HG03521 (cell line): ENCODE data around the gene NFAM1.
A peak's percentile ranks its signal among the peaks of the same experiment; 100 is the strongest.

Experiments used
- ATAC-seq: cut with Tn5 transposase; IDR thresholded peaks from one replicate; pipeline ENCODE4 v1.9.1; 2021; ENCODE audit warnings: mild to moderate bottlenecking, moderate library complexity; ENCODE audit not compliant: unreplicated experiment

NFAM1 gene

GRCh38 chr22:42384506-42384905 is 47.7 kb downstream of the NFAM1 start:
- no peak for ATAC-seq

GRCh38 chr22:42383851-42384417 is 48.3 kb downstream of the NFAM1 start:
- ATAC-seq: no peak

GRCh38 chr22:42383287-42383686 is 48.9 kb downstream of the NFAM1 start:
- no peak for ATAC-seq

GRCh38 chr22:42380769-42381551 is 51.2 kb downstream of the NFAM1 start:
- ATAC-seq: no peak

GRCh38 chr22:42379966-42380537 is 52.2 kb downstream of the NFAM1 start:
- ATAC-seq: no peak

- ATAC-seq: no peak
These were observed 55.3 kb downstream of the NFAM1 start for GRCh38 chr22:42376711-42377554.

- ATAC-seq: no peak
These were observed 56.2 kb downstream of the NFAM1 start for GRCh38 chr22:42375982-42376381.

GRCh38 chr22:42372976-42373375 is 59.2 kb downstream of the NFAM1 start:
- no peak for ATAC-seq

GRCh38 chr22:42371501-42371900 is 60.7 kb downstream of the NFAM1 start:
- ATAC-seq: no peak

GRCh38 chr22:42371099-42371498 is 61.1 kb downstream of the NFAM1 start:
- ATAC-seq: no peak

- ATAC-seq: peak; percentile 94
These were observed 62.8 kb downstream of the NFAM1 start for GRCh38 chr22:42369250-42370041.

GRCh38 chr22:42368379-42369249 is 63.6 kb downstream of the NFAM1 start:
- ATAC-seq: peak; percentile 11

GRCh38 chr22:42367980-42368378 is 64.2 kb downstream of the NFAM1 start:
- no peak for ATAC-seq

GRCh38 chr22:42366806-42367581 is 65.2 kb downstream of the NFAM1 start:
- ATAC-seq: no peak

- ATAC-seq: no peak
These were observed 66.1 kb downstream of the NFAM1 start for GRCh38 chr22:42365942-42366695.

GRCh38 chr22:42365111-42365865 is 66.9 kb downstream of the NFAM1 start:
- ATAC-seq: no peak

- no peak for ATAC-seq
These were observed 67.5 kb downstream of the NFAM1 start for GRCh38 chr22:42364604-42365110.
